Measurements from ENCODE around the gene SART3.

SART3 gene

GRCh38 chr12:108483213-108484059, 77.5 kb downstream of the SART3 start:
- DNase-seq, result no peak

- DNase-seq, result no peak
Observed at GRCh38 chr12:108482717-108483212, 78.2 kb downstream of the SART3 start.

- no peak for DNase-seq
Observed at GRCh38 chr12:108479364-108480070, 81.5 kb downstream of the SART3 start.

- DNase-seq, result no peak
Observed at GRCh38 chr12:108478611-108479206, 82.3 kb downstream of the SART3 start.

GRCh38 chr12:108477881-108478259, 83.1 kb downstream of the SART3 start:
- no peak for DNase-seq

- DNase-seq, result no peak
Observed at GRCh38 chr12:108477055-108477880, 83.7 kb downstream of the SART3 start.

GRCh38 chr12:108475396-108475795, 85.6 kb downstream of the SART3 start:
- no peak for DNase-seq

- no peak for DNase-seq
Observed at GRCh38 chr12:108473400-108474055, 87.4 kb downstream of the SART3 start.

All from CD4-positive, alpha-beta T cell treated with Interleukin-17A for 1 hour (primary cell).